ENCODE data around the gene MMP24OS.

The MMP24OS gene

GRCh38 chr20:35248641-35249475 is 29.1 kb downstream of the MMP24OS start:
- TF ChIP-seq CTCF (IDR thresholded peaks at IDR 0.05; ENCODE audit: extremely low read depth, insufficient read depth, missing control alignments) = no peak
- in situ Hi-C loops (cut with MboI; ENCODE audit: low pct_unique_long_range_greater_than_20kb, low sequenced_read_pairs, unreplicated experiment) = no loop called here
- DNase-seq (ENCODE audit: low spot score) = no peak

DNA sequence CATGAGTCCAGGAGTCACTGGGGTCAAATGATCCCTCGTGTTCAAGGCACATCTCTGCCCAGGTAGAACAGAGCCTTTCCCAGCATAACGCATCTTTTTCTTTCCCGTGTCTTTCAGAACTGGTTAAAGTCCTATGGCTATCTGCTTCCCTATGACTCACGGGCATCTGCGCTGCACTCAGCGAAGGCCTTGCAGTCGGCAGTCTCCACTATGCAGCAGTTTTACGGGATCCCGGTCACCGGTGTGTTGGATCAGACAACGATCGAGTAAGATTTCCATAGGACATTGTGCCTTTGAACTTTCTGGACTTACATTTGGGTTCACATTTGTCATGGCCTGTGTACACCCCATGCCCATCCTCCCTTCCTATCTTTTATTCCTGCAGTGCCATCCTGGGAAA is 31.2 kb downstream of the MMP24OS start:
- no peak for DNase-seq (ENCODE audit: low spot score)
- no peak for TF ChIP-seq CTCF (IDR thresholded peaks at IDR 0.05; ENCODE audit: extremely low read depth, insufficient read depth, missing control alignments)
- in situ Hi-C loops (cut with MboI; ENCODE audit: low pct_unique_long_range_greater_than_20kb, low sequenced_read_pairs, unreplicated experiment) = no loop called here

DNA sequence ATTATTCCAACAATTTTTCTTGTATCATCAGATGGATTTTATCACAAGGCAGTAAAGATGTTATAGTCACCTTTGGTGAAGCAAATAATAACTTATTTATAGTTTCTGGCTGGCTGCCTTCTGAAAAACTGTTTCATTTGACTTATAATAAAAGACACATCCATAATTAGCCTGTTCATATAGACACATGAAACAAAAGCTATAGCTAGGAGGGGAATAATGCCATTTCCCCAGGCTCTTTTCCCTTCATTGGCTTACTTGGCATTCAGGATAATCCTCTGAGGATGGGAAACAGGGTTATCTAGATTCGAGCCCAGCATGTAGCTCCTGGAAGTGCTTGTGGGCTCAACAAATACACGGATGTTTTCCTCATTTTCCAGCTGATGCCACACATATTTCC is 33.9 kb downstream of the MMP24OS start:
- no peak for DNase-seq (ENCODE audit: low spot score)
- TF ChIP-seq CTCF (IDR thresholded peaks at IDR 0.05; ENCODE audit: extremely low read depth, insufficient read depth, missing control alignments) = no peak
- in situ Hi-C loops (cut with MboI; ENCODE audit: low pct_unique_long_range_greater_than_20kb, low sequenced_read_pairs, unreplicated experiment) = no loop called here

- in situ Hi-C loops (cut with MboI; ENCODE audit: low pct_unique_long_range_greater_than_20kb, low sequenced_read_pairs, unreplicated experiment) = no loop called here
- no peak for DNase-seq (ENCODE audit: low spot score)
- TF ChIP-seq CTCF (IDR thresholded peaks at IDR 0.05; ENCODE audit: extremely low read depth, insufficient read depth, missing control alignments) = no peak
These were observed 34.6 kb downstream of the MMP24OS start for GRCh38 chr20:35243317-35243716.

DNA sequence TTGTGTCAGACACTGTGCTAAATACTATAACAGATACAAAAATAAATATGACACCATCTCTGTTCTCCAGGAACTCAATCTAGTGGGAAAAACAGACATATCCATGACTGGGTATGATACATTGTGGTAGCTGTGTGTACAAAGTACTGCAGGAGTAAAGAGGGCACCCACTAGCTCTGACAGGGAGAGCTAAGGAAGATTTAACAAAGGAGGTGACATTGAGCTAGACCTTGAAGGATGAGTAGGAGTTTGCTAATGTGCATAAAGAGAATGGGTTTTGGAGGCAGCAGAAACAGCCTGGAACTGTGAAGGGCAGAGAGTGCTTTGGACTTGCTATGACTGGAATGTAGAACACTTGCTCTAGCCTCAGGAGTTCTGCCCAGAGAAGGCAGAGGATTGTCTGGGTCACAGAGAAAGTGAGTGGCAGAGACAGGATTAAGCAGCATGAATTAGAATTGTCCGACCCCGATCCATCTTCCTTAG is 37.1 kb downstream of the MMP24OS start:
- in situ Hi-C loops (cut with MboI; ENCODE audit: low pct_unique_long_range_greater_than_20kb, low sequenced_read_pairs, unreplicated experiment) = no loop called here
- TF ChIP-seq CTCF (IDR thresholded peaks at IDR 0.05; ENCODE audit: extremely low read depth, insufficient read depth, missing control alignments) = no peak
- DNase-seq (ENCODE audit: low spot score) = no peak

DNA sequence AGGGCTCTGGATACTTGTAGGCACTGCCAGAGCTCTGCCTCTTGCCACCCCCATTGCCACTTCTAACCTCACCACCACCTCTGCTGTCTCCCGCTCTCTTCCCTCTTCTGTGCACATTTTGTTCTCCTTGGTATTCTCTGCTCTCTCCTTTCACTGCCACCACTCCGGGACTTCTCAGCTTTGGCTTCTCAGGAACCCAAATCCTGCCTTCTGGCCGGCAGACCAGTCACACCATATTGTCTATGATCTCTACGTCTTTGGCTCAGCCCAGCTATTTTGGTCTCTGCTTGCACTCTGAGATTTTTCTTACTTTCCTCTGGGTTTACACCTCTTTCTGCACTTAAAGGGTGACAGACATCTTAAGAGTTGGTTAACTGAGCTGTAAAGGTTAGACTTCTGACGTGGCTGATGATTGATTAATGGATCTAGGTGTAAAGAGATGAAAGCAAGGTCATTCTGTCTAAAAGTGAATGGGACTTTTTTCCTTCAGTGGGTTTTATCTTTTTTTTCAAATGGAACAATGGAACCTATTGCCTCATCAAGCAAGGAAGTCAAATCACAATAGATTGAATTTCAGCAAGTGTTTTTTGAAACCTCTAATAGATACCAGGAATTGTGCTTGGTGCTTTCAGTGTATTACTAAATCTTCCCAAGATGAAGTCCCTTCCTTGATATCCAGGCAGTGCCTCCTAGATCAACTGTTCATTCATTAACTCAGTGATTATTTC is 37.7 kb downstream of the MMP24OS start:
- in situ Hi-C loops (cut with MboI; ENCODE audit: low pct_unique_long_range_greater_than_20kb, low sequenced_read_pairs, unreplicated experiment) = no loop called here
- no peak for DNase-seq (ENCODE audit: low spot score)
- TF ChIP-seq CTCF (IDR thresholded peaks at IDR 0.05; ENCODE audit: extremely low read depth, insufficient read depth, missing control alignments) = no peak

All from GM13977 (cell line).